ENCODE results near the gene SIAH2.

SIAH2 gene

GRCh38 chr3:150762662-150763121, 277 bp downstream of the SIAH2 start:
- Histone ChIP-seq H3K27me3 (ENCODE audit: control insufficient read depth in 5 of 5, insufficient read depth in 4 of 5, low read length in 5 of 5) (no peaks in the 10 kb centered on the region), H3K9me3 (ENCODE audit: control insufficient read depth in 5 of 5, low read length in 5 of 5) (no peaks in the 10 kb centered on the region), H3K9ac (ENCODE audit: low read length in 5 of 5) (peak overlapping the region; percentile 63 to 96 (median 88)), H3K4me3 (ENCODE audit: low read depth in 1 of 5, low read length in 5 of 5) (peak overlapping the region; percentile 90 to 97 (median 93)), H3K27ac (ENCODE audit: low read depth, low read length) (peak overlapping the region; percentile 100), H3K36me3 (ENCODE audit: control insufficient read depth in 5 of 5, insufficient read depth in 5 of 5, low read length in 5 of 5) (peaks cover 0 to 2% (median 0%) of the 10 kb centered on the region in 5 donors), H3K4me1 (ENCODE audit: control insufficient read depth in 5 of 5, insufficient read depth in 5 of 5, low read length in 5 of 5) (peaks cover 2 to 47% (median 42%) of the 10 kb centered on the region in 5 donors)

GRCh38 chr3:150761831-150762661, 923 bp downstream of the SIAH2 start:
- Histone ChIP-seq H3K36me3 (ENCODE audit: control insufficient read depth in 5 of 5, insufficient read depth in 5 of 5, low read length in 5 of 5) (peaks cover 0 to 2% (median 0%) of the 10 kb centered on the region in 5 donors), H3K9ac (ENCODE audit: low read length in 5 of 5) (peak overlapping the region; percentile 63 to 96 (median 87)), H3K9me3 (ENCODE audit: control insufficient read depth in 5 of 5, low read length in 5 of 5) (no peaks in the 10 kb centered on the region), H3K4me1 (ENCODE audit: control insufficient read depth in 5 of 5, insufficient read depth in 5 of 5, low read length in 5 of 5) (peaks cover 2 to 53% (median 47%) of the 10 kb centered on the region in 5 donors), H3K27me3 (ENCODE audit: control insufficient read depth in 5 of 5, insufficient read depth in 4 of 5, low read length in 5 of 5) (no peaks in the 10 kb centered on the region), H3K27ac (ENCODE audit: low read depth, low read length) (peak overlapping the region; percentile 100), H3K4me3 (ENCODE audit: low read depth in 1 of 5, low read length in 5 of 5) (peak overlapping the region; percentile 90 to 97 (median 93))

- Histone ChIP-seq H3K9ac (ENCODE audit: low read length in 5 of 5) (peak overlapping the region; percentile 11 to 96 (median 87)), H3K4me1 (ENCODE audit: control insufficient read depth in 5 of 5, insufficient read depth in 5 of 5, low read length in 5 of 5) (peaks cover 2 to 60% (median 54%) of the 10 kb centered on the region in 5 donors), H3K9me3 (ENCODE audit: control insufficient read depth in 5 of 5, low read length in 5 of 5) (no peaks in the 10 kb centered on the region), H3K36me3 (ENCODE audit: control insufficient read depth in 5 of 5, insufficient read depth in 5 of 5, low read length in 5 of 5) (peaks cover 0 to 2% (median 0%) of the 10 kb centered on the region in 5 donors), H3K4me3 (ENCODE audit: low read depth in 1 of 5, low read length in 5 of 5) (peak overlapping the region; percentile 90 to 97 (median 93)), H3K27ac (ENCODE audit: low read depth, low read length) (peak overlapping the region; percentile 100), H3K27me3 (ENCODE audit: control insufficient read depth in 5 of 5, insufficient read depth in 4 of 5, low read length in 5 of 5) (no peaks in the 10 kb centered on the region)
Observed at GRCh38 chr3:150760431-150761200, 2.4 kb downstream of the SIAH2 start.

- Histone ChIP-seq H3K27me3 (ENCODE audit: control insufficient read depth in 5 of 5, insufficient read depth in 4 of 5, low read length in 5 of 5) (no peaks in the 10 kb centered on the region), H3K36me3 (ENCODE audit: control insufficient read depth in 5 of 5, insufficient read depth in 5 of 5, low read length in 5 of 5) (peaks cover 0 to 2% (median 0%) of the 10 kb centered on the region in 5 donors), H3K4me3 (ENCODE audit: low read depth in 1 of 5, low read length in 5 of 5) (peak overlapping the region in 4 of 5 donors; percentile 45 to 93 (median 92)), H3K9ac (ENCODE audit: low read length in 5 of 5) (peak overlapping the region in 4 of 5 donors; percentile 46 to 88 (median 75)), H3K4me1 (ENCODE audit: control insufficient read depth in 5 of 5, insufficient read depth in 5 of 5, low read length in 5 of 5) (peaks cover 2 to 56% (median 54%) of the 10 kb centered on the region in 5 donors), H3K27ac (ENCODE audit: low read depth, low read length) (peak overlapping the region; percentile 100), H3K9me3 (ENCODE audit: control insufficient read depth in 5 of 5, low read length in 5 of 5) (no peaks in the 10 kb centered on the region)
Observed at GRCh38 chr3:150759947-150760346, 3.0 kb downstream of the SIAH2 start.

GRCh38 chr3:150759319-150759718, 3.6 kb downstream of the SIAH2 start:
- Histone ChIP-seq H3K36me3 (ENCODE audit: control insufficient read depth in 5 of 5, insufficient read depth in 5 of 5, low read length in 5 of 5) (peaks cover 0 to 2% (median 0%) of the 10 kb centered on the region in 5 donors), H3K4me1 (ENCODE audit: control insufficient read depth in 5 of 5, insufficient read depth in 5 of 5, low read length in 5 of 5) (peaks cover 2 to 54% (median 49%) of the 10 kb centered on the region in 5 donors), H3K9me3 (ENCODE audit: control insufficient read depth in 5 of 5, low read length in 5 of 5) (no peaks in the 10 kb centered on the region), H3K27me3 (ENCODE audit: control insufficient read depth in 5 of 5, insufficient read depth in 4 of 5, low read length in 5 of 5) (no peaks in the 10 kb centered on the region), H3K27ac (ENCODE audit: low read depth, low read length) (peak overlapping the region; percentile 100), H3K9ac (ENCODE audit: low read length in 5 of 5) (no peak overlapping the region), H3K4me3 (ENCODE audit: low read depth in 1 of 5, low read length in 5 of 5) (peak overlapping the region in 1 of 5 donors; percentile 12)

GRCh38 chr3:150757768-150758167, 5.2 kb downstream of the SIAH2 start:
- Histone ChIP-seq H3K9me3 (ENCODE audit: control insufficient read depth in 5 of 5, low read length in 5 of 5) (no peaks in the 10 kb centered on the region), H3K27me3 (ENCODE audit: control insufficient read depth in 5 of 5, insufficient read depth in 4 of 5, low read length in 5 of 5) (no peaks in the 10 kb centered on the region), H3K27ac (ENCODE audit: low read depth, low read length) (peak overlapping the region; percentile 43), H3K4me1 (ENCODE audit: control insufficient read depth in 5 of 5, insufficient read depth in 5 of 5, low read length in 5 of 5) (peaks cover 2 to 49% (median 42%) of the 10 kb centered on the region in 5 donors), H3K36me3 (ENCODE audit: control insufficient read depth in 5 of 5, insufficient read depth in 5 of 5, low read length in 5 of 5) (peaks cover 0 to 7% (median 3%) of the 10 kb centered on the region in 5 donors), H3K9ac (ENCODE audit: low read length in 5 of 5) (no peak overlapping the region), H3K4me3 (ENCODE audit: low read depth in 1 of 5, low read length in 5 of 5) (no peak overlapping the region)

GRCh38 chr3:150757364-150757763, 5.6 kb downstream of the SIAH2 start:
- Histone ChIP-seq H3K4me1 (ENCODE audit: control insufficient read depth in 5 of 5, insufficient read depth in 5 of 5, low read length in 5 of 5) (peaks cover 2 to 49% (median 42%) of the 10 kb centered on the region in 5 donors), H3K27ac (ENCODE audit: low read depth, low read length) (peak overlapping the region; percentile 43), H3K4me3 (ENCODE audit: low read depth in 1 of 5, low read length in 5 of 5) (no peak overlapping the region), H3K27me3 (ENCODE audit: control insufficient read depth in 5 of 5, insufficient read depth in 4 of 5, low read length in 5 of 5) (no peaks in the 10 kb centered on the region), H3K9ac (ENCODE audit: low read length in 5 of 5) (no peak overlapping the region), H3K9me3 (ENCODE audit: control insufficient read depth in 5 of 5, low read length in 5 of 5) (no peaks in the 10 kb centered on the region), H3K36me3 (ENCODE audit: control insufficient read depth in 5 of 5, insufficient read depth in 5 of 5, low read length in 5 of 5) (peaks cover 0 to 10% (median 4%) of the 10 kb centered on the region in 5 donors)

- Histone ChIP-seq H3K9me3 (ENCODE audit: control insufficient read depth in 5 of 5, low read length in 5 of 5) (no peaks in the 10 kb centered on the region), H3K9ac (ENCODE audit: low read length in 5 of 5) (peak overlapping the region in 1 of 5 donors; percentile 54), H3K4me1 (ENCODE audit: control insufficient read depth in 5 of 5, insufficient read depth in 5 of 5, low read length in 5 of 5) (peaks cover 2 to 48% (median 35%) of the 10 kb centered on the region in 5 donors), H3K27ac (ENCODE audit: low read depth, low read length) (peak overlapping the region; percentile 58), H3K27me3 (ENCODE audit: control insufficient read depth in 5 of 5, insufficient read depth in 4 of 5, low read length in 5 of 5) (no peaks in the 10 kb centered on the region), H3K4me3 (ENCODE audit: low read depth in 1 of 5, low read length in 5 of 5) (no peak overlapping the region), H3K36me3 (ENCODE audit: control insufficient read depth in 5 of 5, insufficient read depth in 5 of 5, low read length in 5 of 5) (peaks cover 0 to 11% (median 4%) of the 10 kb centered on the region in 5 donors)
Observed at GRCh38 chr3:150756491-150757059, 6.4 kb downstream of the SIAH2 start.

- H3K9me3 ChIP-seq (ENCODE audit: control insufficient read depth in 5 of 5, low read length in 5 of 5): no peaks in the 10 kb centered on the region
- peaks cover 0 to 11% (median 4%) of the 10 kb centered on the region in 5 donors for H3K36me3 ChIP-seq (ENCODE audit: control insufficient read depth in 5 of 5, insufficient read depth in 5 of 5, low read length in 5 of 5)
- no peaks in the 10 kb centered on the region for H3K27me3 ChIP-seq (ENCODE audit: control insufficient read depth in 5 of 5, insufficient read depth in 4 of 5, low read length in 5 of 5)
- H3K9ac ChIP-seq (ENCODE audit: low read length in 5 of 5): peak overlapping the region in 1 of 5 donors; percentile 54
- H3K4me1 ChIP-seq (ENCODE audit: control insufficient read depth in 5 of 5, insufficient read depth in 5 of 5, low read length in 5 of 5): peaks cover 0 to 41% (median 29%) of the 10 kb centered on the region in 5 donors
- H3K4me3 ChIP-seq (ENCODE audit: low read depth in 1 of 5, low read length in 5 of 5): no peak overlapping the region
- H3K27ac ChIP-seq (ENCODE audit: low read depth, low read length): peak overlapping the region; percentile 58
Observed at GRCh38 chr3:150755902-150756301, 7.1 kb downstream of the SIAH2 start.
